BE2C (cell line): ENCODE results near the gene C4B.
"Not testable (repeated sequence)": the region's sequence is repeated elsewhere in the genome, so short reads cannot be mapped to it uniquely, and the experiment has no call there.

Experiments
- DNase-seq: peaks from one replicate; pipeline ENCODE4 v3.0.0-alpha.2; 2020
- H3K27me3 ChIP-seq: fragments of 250-450 bp; sonication (Bioruptor Pico); 2 replicates; pipeline ENCODE4 v1.5.1; 2020; ENCODE audit warnings: mild to moderate bottlenecking
- H3K36me3 ChIP-seq: fragments of 250-450 bp; sonication (Bioruptor Pico); 2 replicates; pipeline ENCODE4 v1.5.1; 2020; ENCODE audit warnings: mild to moderate bottlenecking
- H3K4me1 ChIP-seq: fragments of 250-450 bp; sonication (Bioruptor Pico); 2 replicates; pipeline ENCODE4 v1.5.1; 2020
- H3K4me3 ChIP-seq: 2 replicates; pipeline ENCODE4 v1.5.1; 2011; ENCODE audit warnings: low read depth, low read length
- H3K9me3 ChIP-seq: fragments of 250-450 bp; sonication (Bioruptor Pico); 2 replicates; pipeline ENCODE4 v1.5.1; 2020

The C4B gene

GRCh38 chr6:32035283-32036013, 20.9 kb downstream of the C4B start:
- not testable (repeated sequence) for H3K4me1 ChIP-seq, H3K36me3 ChIP-seq, H3K9me3 ChIP-seq, H3K4me3 ChIP-seq, H3K27me3 ChIP-seq, DNase-seq

- not testable (repeated sequence) for DNase-seq, H3K9me3 ChIP-seq, H3K4me1 ChIP-seq, H3K4me3 ChIP-seq, H3K27me3 ChIP-seq, H3K36me3 ChIP-seq
Measured at GRCh38 chr6:32037136-32037535, 22.5 kb downstream of the C4B start.

GRCh38 chr6:32037598-32038524, 23.3 kb downstream of the C4B start, which contains the start of gene CYP21A2:
Gene CYP21A2 (plus strand): TSS chr6:32038415. CDS start chr6:32038423, 8 bp downstream.
- H3K9me3 ChIP-seq, H3K36me3 ChIP-seq, H3K27me3 ChIP-seq, H3K4me1 ChIP-seq, DNase-seq, H3K4me3 ChIP-seq: not testable (repeated sequence)

GRCh38 chr6:32038878-32039277, 24.3 kb downstream of the C4B start:
- H3K4me3 ChIP-seq, H3K9me3 ChIP-seq, H3K27me3 ChIP-seq, H3K36me3 ChIP-seq, H3K4me1 ChIP-seq, DNase-seq: not testable (repeated sequence)

- not testable (repeated sequence) for H3K36me3 ChIP-seq, DNase-seq, H3K9me3 ChIP-seq
Measured at GRCh38 chr6:32039321-32040274, 25.0 kb downstream of the C4B start.

GRCh38 chr6:32040299-32041049, 25.9 kb downstream of the C4B start:
- not testable (repeated sequence) for H3K4me3 ChIP-seq, H3K4me1 ChIP-seq, DNase-seq, H3K27me3 ChIP-seq, H3K9me3 ChIP-seq, H3K36me3 ChIP-seq

More at GRCh38 chr6:32039321-32040274, 25.0 kb downstream of the C4B start:
- not testable (repeated sequence) for H3K27me3 ChIP-seq, H3K4me3 ChIP-seq, H3K4me1 ChIP-seq

- H3K27me3 ChIP-seq, H3K4me1 ChIP-seq, H3K4me3 ChIP-seq, H3K9me3 ChIP-seq, DNase-seq, H3K36me3 ChIP-seq: not testable (repeated sequence)
Measured at GRCh38 chr6:32041050-32041321, 26.4 kb downstream of the C4B start.

GRCh38 chr6:32041385-32041784, 26.8 kb downstream of the C4B start:
- not testable (repeated sequence) for H3K27me3 ChIP-seq, H3K4me1 ChIP-seq, H3K4me3 ChIP-seq, H3K36me3 ChIP-seq, H3K9me3 ChIP-seq, DNase-seq

- not testable (repeated sequence) for H3K27me3 ChIP-seq, H3K9me3 ChIP-seq, DNase-seq, H3K4me1 ChIP-seq, H3K36me3 ChIP-seq, H3K4me3 ChIP-seq
Measured at GRCh38 chr6:32042276-32042675, 27.7 kb downstream of the C4B start.

- not testable (repeated sequence) for H3K9me3 ChIP-seq, DNase-seq, H3K27me3 ChIP-seq, H3K36me3 ChIP-seq, H3K4me1 ChIP-seq, H3K4me3 ChIP-seq
Measured at GRCh38 chr6:32043589-32044380, 29.2 kb downstream of the C4B start.

GRCh38 chr6:32044916-32045315, 30.3 kb downstream of the C4B start:
- not testable (repeated sequence) for H3K4me3 ChIP-seq

More at GRCh38 chr6:32044916-32045315, 30.3 kb downstream of the C4B start:
- not testable (repeated sequence) for H3K4me1 ChIP-seq, H3K36me3 ChIP-seq, H3K9me3 ChIP-seq, DNase-seq, H3K27me3 ChIP-seq
